GM12878 (cell line): ENCODE data around the gene DNAH8. TPM values are rescaled to one million over a fixed set of nuclear protein-coding genes. Genes with fewer than 3 reads are reported as not detected.

Experiments
- ATAC-seq: fragments of 200-7000 bp; cut with Tn5 transposase; 3 replicates; pipeline ENCODE4 v1.9.1; 2020; ENCODE audit warnings: mild to moderate bottlenecking, moderate library complexity
- BruUV-seq: library from RNA; stranded (reverse); fragments of 400-500 nt; replicated peaks from 2 replicates; lab custom pipeline; 2021; lab: Mats Ljungman, UMichigan
- CTCF ChIA-PET: fragments of 300-600 bp; sonication (Branson Sonifier 250); formaldehyde crosslinking; extraction: SDS; loops from one replicate; lab custom pipeline; 2021; ENCODE audit warnings: inconsistent platforms; lab: Yijun Ruan, JAX
- POLR2A ChIA-PET: fragments of 350-600 bp; formaldehyde crosslinking; extraction: SDS; loops from one replicate; lab custom pipeline; 2021; ENCODE audit warnings: inconsistent platforms; lab: Charles Lee
- RAD21 ChIA-PET: fragments of 300-600 bp; sonication (Branson Sonifier 250); formaldehyde crosslinking; loops from one replicate; lab custom pipeline; 2023; ENCODE audit warnings: antibody characterized with exemption; ENCODE audit not compliant: unreplicated experiment; lab: Charles Lee
- SMC1A ChIA-PET: fragments of 300-600 bp; sonication (Branson Sonifier 250); formaldehyde crosslinking; loops from one replicate; lab custom pipeline; 2023; ENCODE audit not compliant: unreplicated experiment, uncharacterized antibody; lab: Charles Lee
- DNase-seq: peaks from one replicate; pipeline ENCODE4 v3.0.0-alpha.2; 2011; ENCODE audit warnings: low read depth, low spot score
- FAIRE-seq: peaks from 3 replicates; lab custom pipeline; 2011; peaks lifted over from hg19 to GRCh38; lab: Jason Lieb, UNC
- H2AFZ ChIP-seq: 2 replicates; pipeline ENCODE4 v1.6.0; 2011; ENCODE audit warnings: low read depth, low read length, control low read depth; ENCODE audit not compliant: control insufficient read depth
- H3K27ac ChIP-seq: 2 replicates; pipeline ENCODE4 v1.5.1; 2011; ENCODE audit warnings: control low read depth; ENCODE audit not compliant: control insufficient read depth, insufficient read depth
- H3K27me3 ChIP-seq, 2 experiments: replicated peaks in 1 of 2; 2 replicates each; pipeline versions ENCODE4 v1.6.0 to v1.6.1; 2011; ENCODE audit warnings: low read length in 1 of 2; ENCODE audit not compliant: control insufficient read depth in 2 of 2, insufficient read depth in 2 of 2
- H3K36me3 ChIP-seq, 2 experiments: 2 replicates each; pipeline ENCODE4 v1.5.1; 2011; ENCODE audit warnings: low read length in 1 of 2; ENCODE audit not compliant: control insufficient read depth in 2 of 2, insufficient read depth in 2 of 2
- H3K4me1 ChIP-seq: 2 replicates; pipeline ENCODE4 v1.6.1; 2011; ENCODE audit warnings: mild to moderate bottlenecking, low read length, moderate library complexity, mixed read lengths; ENCODE audit not compliant: control insufficient read depth, insufficient read depth
- H3K4me2 ChIP-seq: 2 replicates; pipeline ENCODE4 v1.6.0; 2011; ENCODE audit warnings: control low read depth; ENCODE audit not compliant: control insufficient read depth, insufficient read depth
- H3K4me3 ChIP-seq: fragments of 200-600 bp; sonication (generic); 2 replicates; pipeline ENCODE4 v1.5.1; 2016
- H3K79me2 ChIP-seq: 2 replicates; pipeline ENCODE4 v1.6.0; 2011; ENCODE audit warnings: low read length; ENCODE audit not compliant: control insufficient read depth, insufficient read depth
- H3K9ac ChIP-seq: 2 replicates; pipeline ENCODE4 v1.8.0; 2011; ENCODE audit warnings: low read length, control low read depth, mixed read lengths; ENCODE audit not compliant: control insufficient read depth, insufficient read depth
- H3K9me3 ChIP-seq: replicated peaks from 3 replicates; pipeline ENCODE4 v1.5.1; 2011; ENCODE audit warnings: mild to moderate bottlenecking, low read length; ENCODE audit not compliant: control insufficient read depth, insufficient read depth
- H4K20me1 ChIP-seq: 2 replicates; pipeline ENCODE4 v1.6.0; 2011; ENCODE audit not compliant: control insufficient read depth, insufficient read depth
- KDM1A ChIP-seq: fragments of 200-600 bp; sonication (generic); IDR thresholded peaks from 2 replicates; pipeline ENCODE4 v1.6.1; 2016; ENCODE audit warnings: borderline replicate concordance
- NBN ChIP-seq: fragments of 450-650 bp; IDR thresholded peaks from 2 replicates; pipeline ENCODE4 v1.6.1; 2016
- NFIC ChIP-seq: IDR thresholded peaks from 2 replicates; pipeline ENCODE4 v1.6.1; 2012; ENCODE audit warnings: low read depth, mild to moderate bottlenecking, inconsistent platforms, low read length, moderate library complexity
- POLR2AphosphoS5 ChIP-seq: IDR thresholded peaks from 2 replicates; pipeline ENCODE4 v1.6.1; 2011; ENCODE audit warnings: mild to moderate bottlenecking, low read length, inconsistent platforms
- SUPT20H ChIP-seq: IDR thresholded peaks from 2 replicates; pipeline ENCODE4 v1.6.1; 2011; ENCODE audit warnings: low read depth, mild to moderate bottlenecking, low read length, moderate library complexity, borderline replicate concordance; ENCODE audit not compliant: control insufficient read depth
- TARDBP ChIP-seq: IDR thresholded peaks from 2 replicates; pipeline ENCODE4 v1.6.1; 2016; ENCODE audit warnings: borderline replicate concordance
- TCF3 ChIP-seq: IDR thresholded peaks from 2 replicates; pipeline ENCODE4 v1.6.1; 2012; ENCODE audit warnings: low read depth, mild to moderate bottlenecking, low read length, borderline replicate concordance; ENCODE audit not compliant: insufficient read depth
- ZBED1 ChIP-seq: IDR thresholded peaks from 2 replicates; pipeline ENCODE4 v1.6.1; 2016; ENCODE audit warnings: borderline replicate concordance
- ZNF217 ChIP-seq: fragments of 450-650 bp; IDR thresholded peaks from 2 replicates; pipeline ENCODE4 v1.6.1; 2017; ENCODE audit warnings: antibody characterized with exemption, mild to moderate bottlenecking
- WGBS: methylation state at CpG from one replicate; pipeline ENCODE4 v1.1.6; 2016; ENCODE audit warnings: low lambda C conversion rate; ENCODE audit not compliant: insufficient replicate concordance, insufficient coverage; ENCODE audit errors: missing lambda C conversion rate; 5-methylcytosine and 5-hydroxymethylcytosine counted together
- in situ Hi-C: fragments of 300-500 bp; cut with MboI; formaldehyde crosslinking; loops from 9 replicates; pipeline ENCODE4 v1.14.3; 2018; ENCODE audit warnings: mixed read lengths
- intact Hi-C: fragments of 100-400 bp; cut with micrococcal nuclease; formaldehyde crosslinking; loops from one replicate; pipeline ENCODE4 v1.14.2; 2022; ENCODE audit not compliant: unreplicated experiment
- polyA plus RNA-seq, 11 experiments: library from polyadenylated mRNA; depleted of rRNA in 4 of 11; unstranded in 6 of 11; stranded (reverse) in 5 of 11; fragments of >200 nt; fragmentation: Nextera tagmentation in 4 of 11; fragmentation: Illumina TruSeq in 1 of 11; extraction: Ambion mirVana in 4 of 11; extraction: Trizol in 1 of 11; gene quantifications; 1 replicate in 1 of 11; 2 replicates in 10 of 11; pipeline versions ENCODE4 v1.2.1 to v1.2.3, GENCODE V29; 2011 to 2016; ENCODE audit warnings: inconsistent platforms in 2 of 11, missing spikeins in 2 of 11, low read depth in 1 of 11
- total RNA-seq, 4 experiments: library from RNA; depleted of rRNA in 3 of 4; stranded (reverse); fragments of >200 nt in 3 of 4; fragmentation: Illumina TruSeq in 1 of 4; extraction: Trizol in 1 of 4; gene quantifications; 2 replicates each; pipeline versions ENCODE4 v1.2.1 to v1.2.3, GENCODE V29; 2013 to 2021
- TF ChIP-seq, protein P1 (sequence below): fragments of 450-650 bp; IDR thresholded peaks from 2 replicates; pipeline ENCODE4 v1.6.1; 2017; ENCODE audit warnings: mild to moderate bottlenecking, low read depth, inconsistent platforms; ENCODE audit not compliant: poor library complexity, severe bottlenecking
- TF ChIP-seq, protein P2 (sequence below): fragments of 450-650 bp; IDR thresholded peaks from 2 replicates; pipeline ENCODE4 v1.6.1; 2017; ENCODE audit warnings: borderline replicate concordance
- TF ChIP-seq, protein P3 (sequence below): fragments of 450-650 bp; IDR thresholded peaks from 2 replicates; pipeline ENCODE4 v1.6.1; 2017; ENCODE audit warnings: antibody characterized with exemption, mild to moderate bottlenecking, moderate library complexity
- TF ChIP-seq, protein P4 (sequence below): fragments of 450-650 bp; IDR thresholded peaks from 2 replicates; pipeline ENCODE4 v1.6.1; 2018; ENCODE audit warnings: borderline replicate concordance, mild to moderate bottlenecking; ENCODE audit not compliant: partially characterized antibody
- TF ChIP-seq, protein P5 (sequence below): fragments of 450-650 bp; IDR thresholded peaks from 2 replicates; pipeline ENCODE4 v1.6.1; 2017; ENCODE audit warnings: mild to moderate bottlenecking

DNAH8 gene
- total and polyA plus RNA-seq, 10 of the 15 experiments (the other 5 are each of a cell fraction or from before 2014, with no cell fraction given) = 0.02 to 0.34 (median 0.10) TPM; not detected in 3

DNA sequence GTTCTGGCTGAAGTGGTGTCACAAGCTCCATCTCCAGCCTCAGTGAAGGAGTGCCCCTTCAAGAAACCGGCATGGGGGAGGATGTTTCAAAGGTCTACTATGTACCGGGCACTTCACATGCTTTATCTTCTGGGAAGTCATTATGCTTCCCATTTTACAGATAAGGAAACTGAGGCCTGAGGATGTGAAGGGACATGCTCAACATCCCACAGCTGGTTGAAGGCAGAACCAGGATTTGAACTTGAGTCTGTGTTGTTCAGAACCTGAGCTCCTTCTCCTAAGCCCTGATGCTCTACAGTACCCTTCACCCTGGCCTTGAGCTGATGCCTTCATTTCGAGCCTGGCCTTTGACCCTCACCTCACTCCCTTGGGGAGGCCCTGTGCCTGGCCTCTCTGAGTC is 346.5 kb downstream of the DNAH8 start:
- no peaks in the 10 kb centered on the region for H4K20me1 ChIP-seq
- H2AFZ ChIP-seq = no peak overlapping the region
- ChIA-PET POLR2A (no interaction called here), RAD21 (no interaction called here), SMC1A (interaction anchor here (0.8 kb wide), 1 partner anchor 25 kb away, joined by 3 read pairs; no protein-coding TSS in a partner anchor), CTCF (interaction anchor here (0.8 kb wide), 1 partner anchor 32 kb away, joined by 3 read pairs; no protein-coding TSS in a partner anchor)
- ATAC-seq (no peak), FAIRE-seq (no peak), DNase-seq (no peak)
- BruUV-seq = no TSS peak
- no peaks in the 10 kb centered on the region for H3K4me1 ChIP-seq
- H3K4me2 ChIP-seq = no peak overlapping the region
- intact Hi-C loops = no loop called here
- in situ Hi-C loops = no loop called here
- 47% methylated on average over 3 of the region's 3 CpGs for WGBS
- no peak overlapping the region for H3K27ac ChIP-seq
- H3K36me3 ChIP-seq = no peaks in the 10 kb centered on the region
- H3K79me2 ChIP-seq = no peaks in the 10 kb centered on the region
- H3K9ac ChIP-seq = no peak overlapping the region
- H3K4me3 ChIP-seq = no peak overlapping the region
- H3K27me3 ChIP-seq = peaks cover 0 to 6% of the 10 kb centered on the region in 2 experiments; a peak in 3 of 4 replicates
- no peaks in the 10 kb centered on the region for H3K9me3 ChIP-seq
- TF ChIP-seq TCF3 = no peak
- no peak for TF ChIP-seq ZNF217
- no peak for TF ChIP-seq NBN
- no peak for TF ChIP-seq ZBED1
- no peak for TF ChIP-seq POLR2AphosphoS5
- no peak for TF ChIP-seq KDM1A
- TF ChIP-seq, protein P1, sequence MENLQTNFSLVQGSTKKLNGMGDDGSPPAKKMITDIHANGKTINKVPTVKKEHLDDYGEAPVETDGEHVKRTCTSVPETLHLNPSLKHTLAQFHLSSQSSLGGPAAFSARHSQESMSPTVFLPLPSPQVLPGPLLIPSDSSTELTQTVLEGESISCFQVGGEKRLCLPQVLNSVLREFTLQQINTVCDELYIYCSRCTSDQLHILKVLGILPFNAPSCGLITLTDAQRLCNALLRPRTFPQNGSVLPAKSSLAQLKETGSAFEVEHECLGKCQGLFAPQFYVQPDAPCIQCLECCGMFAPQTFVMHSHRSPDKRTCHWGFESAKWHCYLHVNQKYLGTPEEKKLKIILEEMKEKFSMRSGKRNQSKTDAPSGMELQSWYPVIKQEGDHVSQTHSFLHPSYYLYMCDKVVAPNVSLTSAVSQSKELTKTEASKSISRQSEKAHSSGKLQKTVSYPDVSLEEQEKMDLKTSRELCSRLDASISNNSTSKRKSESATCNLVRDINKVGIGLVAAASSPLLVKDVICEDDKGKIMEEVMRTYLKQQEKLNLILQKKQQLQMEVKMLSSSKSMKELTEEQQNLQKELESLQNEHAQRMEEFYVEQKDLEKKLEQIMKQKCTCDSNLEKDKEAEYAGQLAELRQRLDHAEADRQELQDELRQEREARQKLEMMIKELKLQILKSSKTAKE = no peak
- TF ChIP-seq TARDBP = no peak
- TF ChIP-seq, protein P2, sequence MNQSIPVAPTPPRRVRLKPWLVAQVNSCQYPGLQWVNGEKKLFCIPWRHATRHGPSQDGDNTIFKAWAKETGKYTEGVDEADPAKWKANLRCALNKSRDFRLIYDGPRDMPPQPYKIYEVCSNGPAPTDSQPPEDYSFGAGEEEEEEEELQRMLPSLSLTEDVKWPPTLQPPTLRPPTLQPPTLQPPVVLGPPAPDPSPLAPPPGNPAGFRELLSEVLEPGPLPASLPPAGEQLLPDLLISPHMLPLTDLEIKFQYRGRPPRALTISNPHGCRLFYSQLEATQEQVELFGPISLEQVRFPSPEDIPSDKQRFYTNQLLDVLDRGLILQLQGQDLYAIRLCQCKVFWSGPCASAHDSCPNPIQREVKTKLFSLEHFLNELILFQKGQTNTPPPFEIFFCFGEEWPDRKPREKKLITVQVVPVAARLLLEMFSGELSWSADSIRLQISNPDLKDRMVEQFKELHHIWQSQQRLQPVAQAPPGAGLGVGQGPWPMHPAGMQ = no peak
- TF ChIP-seq, protein P3, sequence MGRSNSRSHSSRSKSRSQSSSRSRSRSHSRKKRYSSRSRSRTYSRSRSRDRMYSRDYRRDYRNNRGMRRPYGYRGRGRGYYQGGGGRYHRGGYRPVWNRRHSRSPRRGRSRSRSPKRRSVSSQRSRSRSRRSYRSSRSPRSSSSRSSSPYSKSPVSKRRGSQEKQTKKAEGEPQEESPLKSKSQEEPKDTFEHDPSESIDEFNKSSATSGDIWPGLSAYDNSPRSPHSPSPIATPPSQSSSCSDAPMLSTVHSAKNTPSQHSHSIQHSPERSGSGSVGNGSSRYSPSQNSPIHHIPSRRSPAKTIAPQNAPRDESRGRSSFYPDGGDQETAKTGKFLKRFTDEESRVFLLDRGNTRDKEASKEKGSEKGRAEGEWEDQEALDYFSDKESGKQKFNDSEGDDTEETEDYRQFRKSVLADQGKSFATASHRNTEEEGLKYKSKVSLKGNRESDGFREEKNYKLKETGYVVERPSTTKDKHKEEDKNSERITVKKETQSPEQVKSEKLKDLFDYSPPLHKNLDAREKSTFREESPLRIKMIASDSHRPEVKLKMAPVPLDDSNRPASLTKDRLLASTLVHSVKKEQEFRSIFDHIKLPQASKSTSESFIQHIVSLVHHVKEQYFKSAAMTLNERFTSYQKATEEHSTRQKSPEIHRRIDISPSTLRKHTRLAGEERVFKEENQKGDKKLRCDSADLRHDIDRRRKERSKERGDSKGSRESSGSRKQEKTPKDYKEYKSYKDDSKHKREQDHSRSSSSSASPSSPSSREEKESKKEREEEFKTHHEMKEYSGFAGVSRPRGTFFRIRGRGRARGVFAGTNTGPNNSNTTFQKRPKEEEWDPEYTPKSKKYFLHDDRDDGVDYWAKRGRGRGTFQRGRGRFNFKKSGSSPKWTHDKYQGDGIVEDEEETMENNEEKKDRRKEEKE = no peak
- TF ChIP-seq, protein P4, sequence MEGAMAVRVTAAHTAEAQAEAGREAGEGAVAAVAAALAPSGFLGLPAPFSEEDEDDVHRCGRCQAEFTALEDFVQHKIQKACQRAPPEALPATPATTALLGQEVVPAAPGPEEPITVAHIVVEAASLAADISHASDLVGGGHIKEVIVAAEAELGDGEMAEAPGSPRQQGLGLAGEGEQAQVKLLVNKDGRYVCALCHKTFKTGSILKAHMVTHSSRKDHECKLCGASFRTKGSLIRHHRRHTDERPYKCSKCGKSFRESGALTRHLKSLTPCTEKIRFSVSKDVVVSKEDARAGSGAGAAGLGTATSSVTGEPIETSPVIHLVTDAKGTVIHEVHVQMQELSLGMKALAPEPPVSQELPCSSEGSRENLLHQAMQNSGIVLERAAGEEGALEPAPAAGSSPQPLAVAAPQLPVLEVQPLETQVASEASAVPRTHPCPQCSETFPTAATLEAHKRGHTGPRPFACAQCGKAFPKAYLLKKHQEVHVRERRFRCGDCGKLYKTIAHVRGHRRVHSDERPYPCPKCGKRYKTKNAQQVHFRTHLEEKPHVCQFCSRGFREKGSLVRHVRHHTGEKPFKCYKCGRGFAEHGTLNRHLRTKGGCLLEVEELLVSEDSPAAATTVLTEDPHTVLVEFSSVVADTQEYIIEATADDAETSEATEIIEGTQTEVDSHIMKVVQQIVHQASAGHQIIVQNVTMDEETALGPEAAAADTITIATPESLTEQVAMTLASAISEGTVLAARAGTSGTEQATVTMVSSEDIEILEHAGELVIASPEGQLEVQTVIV = no peak
- no peak for TF ChIP-seq NFIC
- TF ChIP-seq, protein P5, sequence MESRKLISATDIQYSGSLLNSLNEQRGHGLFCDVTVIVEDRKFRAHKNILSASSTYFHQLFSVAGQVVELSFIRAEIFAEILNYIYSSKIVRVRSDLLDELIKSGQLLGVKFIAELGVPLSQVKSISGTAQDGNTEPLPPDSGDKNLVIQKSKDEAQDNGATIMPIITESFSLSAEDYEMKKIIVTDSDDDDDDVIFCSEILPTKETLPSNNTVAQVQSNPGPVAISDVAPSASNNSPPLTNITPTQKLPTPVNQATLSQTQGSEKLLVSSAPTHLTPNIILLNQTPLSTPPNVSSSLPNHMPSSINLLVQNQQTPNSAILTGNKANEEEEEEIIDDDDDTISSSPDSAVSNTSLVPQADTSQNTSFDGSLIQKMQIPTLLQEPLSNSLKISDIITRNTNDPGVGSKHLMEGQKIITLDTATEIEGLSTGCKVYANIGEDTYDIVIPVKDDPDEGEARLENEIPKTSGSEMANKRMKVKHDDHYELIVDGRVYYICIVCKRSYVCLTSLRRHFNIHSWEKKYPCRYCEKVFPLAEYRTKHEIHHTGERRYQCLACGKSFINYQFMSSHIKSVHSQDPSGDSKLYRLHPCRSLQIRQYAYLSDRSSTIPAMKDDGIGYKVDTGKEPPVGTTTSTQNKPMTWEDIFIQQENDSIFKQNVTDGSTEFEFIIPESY = no peak
- no peak for TF ChIP-seq SUPT20H
